ENCODE results near the gene TSEN34.

DNA sequence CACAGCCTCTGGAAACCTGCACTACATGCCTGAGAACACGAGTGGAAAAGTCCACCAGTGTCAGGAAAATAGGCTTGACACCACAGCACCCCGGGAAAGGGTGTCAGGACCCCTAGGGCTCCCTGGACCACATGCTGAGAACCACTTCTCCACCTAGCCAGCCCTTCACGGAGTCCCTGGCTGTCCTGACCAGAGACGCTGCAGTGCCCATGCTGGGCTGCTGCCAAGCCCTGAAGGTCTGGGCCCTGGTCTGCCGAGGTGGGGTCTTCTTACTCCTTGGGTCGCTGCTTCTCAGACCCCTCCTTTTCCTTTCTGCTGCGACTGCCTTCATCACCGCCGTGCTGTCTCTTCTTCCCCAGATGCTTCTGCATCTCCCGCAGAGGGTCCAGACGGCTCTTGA lies 34.6 kb upstream of the TSEN34 start:
- TF ChIP-seq, protein P1, sequence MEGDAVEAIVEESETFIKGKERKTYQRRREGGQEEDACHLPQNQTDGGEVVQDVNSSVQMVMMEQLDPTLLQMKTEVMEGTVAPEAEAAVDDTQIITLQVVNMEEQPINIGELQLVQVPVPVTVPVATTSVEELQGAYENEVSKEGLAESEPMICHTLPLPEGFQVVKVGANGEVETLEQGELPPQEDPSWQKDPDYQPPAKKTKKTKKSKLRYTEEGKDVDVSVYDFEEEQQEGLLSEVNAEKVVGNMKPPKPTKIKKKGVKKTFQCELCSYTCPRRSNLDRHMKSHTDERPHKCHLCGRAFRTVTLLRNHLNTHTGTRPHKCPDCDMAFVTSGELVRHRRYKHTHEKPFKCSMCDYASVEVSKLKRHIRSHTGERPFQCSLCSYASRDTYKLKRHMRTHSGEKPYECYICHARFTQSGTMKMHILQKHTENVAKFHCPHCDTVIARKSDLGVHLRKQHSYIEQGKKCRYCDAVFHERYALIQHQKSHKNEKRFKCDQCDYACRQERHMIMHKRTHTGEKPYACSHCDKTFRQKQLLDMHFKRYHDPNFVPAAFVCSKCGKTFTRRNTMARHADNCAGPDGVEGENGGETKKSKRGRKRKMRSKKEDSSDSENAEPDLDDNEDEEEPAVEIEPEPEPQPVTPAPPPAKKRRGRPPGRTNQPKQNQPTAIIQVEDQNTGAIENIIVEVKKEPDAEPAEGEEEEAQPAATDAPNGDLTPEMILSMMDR (conservative IDR thresholded peaks at IDR 0.05 in 1 of 2, IDR thresholded peaks at IDR 0.05 in 1 of 2; ENCODE audit: low read depth in 1 of 2, low read length in 2 of 2), result no peak
- TF ChIP-seq EZH2 (IDR thresholded peaks at IDR 0.05; ENCODE audit: low read length, missing control alignments), result no peak

Measured in fibroblast of lung (primary cell).